ENCODE data around the gene NEIL3.

DNA sequence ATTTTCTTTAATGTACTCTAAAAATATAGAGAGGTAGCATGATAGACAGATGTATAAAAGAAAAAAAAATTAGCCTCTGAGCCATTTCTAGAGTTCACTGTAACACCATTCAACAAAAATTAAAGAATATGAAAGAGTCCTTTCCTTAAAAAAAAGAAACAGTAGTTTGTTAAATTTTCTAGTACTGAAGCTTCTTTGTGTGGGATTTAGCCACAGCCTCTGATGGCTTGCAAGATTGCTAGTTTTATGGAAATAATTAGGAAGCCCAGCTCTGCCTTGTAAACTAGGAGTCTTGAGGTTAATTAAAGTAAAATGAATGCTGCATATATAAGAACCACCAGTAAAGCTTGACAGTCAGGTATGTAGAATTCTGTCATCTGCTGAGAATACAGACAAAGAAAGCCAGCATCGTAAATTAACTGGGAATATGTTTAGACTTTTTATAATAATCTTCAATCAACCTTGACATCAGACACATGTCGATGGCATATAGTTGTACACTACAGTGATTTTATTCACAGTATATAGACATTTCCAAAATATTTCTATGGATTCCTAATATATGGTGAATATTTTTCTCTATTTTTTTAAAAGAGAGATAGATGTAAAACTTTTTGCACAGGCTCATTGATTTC, 44.8 kb upstream of the NEIL3 start:
- TF ChIP-seq HDGF (IDR thresholded peaks at IDR 0.05): no peak
- no peak for TF ChIP-seq PATZ1 (CRISPR knock-in tag; IDR thresholded peaks at IDR 0.05; ENCODE audit: borderline replicate concordance)
- no peak for TF ChIP-seq SMARCA4 (IDR thresholded peaks at IDR 0.05)
- no peak for TF ChIP-seq TAF9B (IDR thresholded peaks at IDR 0.05; ENCODE audit: partially characterized antibody)
